SJSA1 (cell line): ENCODE data around the gene HIVEP3. TPM values are rescaled to one million over a fixed set of nuclear protein-coding genes. Genes with fewer than 3 reads are reported as not detected.

Source experiments
- DNase-seq, 2 experiments: peaks; one replicate each; pipeline ENCODE4 v3.0.0-alpha.2; 2015 to 2020; ENCODE audit warnings: low spot score in 2 of 2, low read depth in 1 of 2
- H3K27ac ChIP-seq: fragments of 250-450 bp; sonication (Bioruptor Pico); 2 replicates; pipeline ENCODE4 v1.5.1; 2020; ENCODE audit warnings: mild to moderate bottlenecking, moderate library complexity
- H3K27me3 ChIP-seq: fragments of 250-450 bp; sonication (Bioruptor Pico); replicated peaks from 2 replicates; pipeline ENCODE4 v1.5.1; 2020; ENCODE audit warnings: mild to moderate bottlenecking, moderate library complexity
- H3K36me3 ChIP-seq: fragments of 250-450 bp; sonication (Bioruptor Pico); 2 replicates; pipeline ENCODE4 v1.5.1; 2020; ENCODE audit warnings: mild to moderate bottlenecking
- H3K4me1 ChIP-seq: fragments of 250-450 bp; sonication (Bioruptor Pico); replicated peaks from 2 replicates; pipeline ENCODE4 v1.6.1; 2021; ENCODE audit warnings: mild to moderate bottlenecking
- H3K4me3 ChIP-seq: fragments of 250-450 bp; sonication (Bioruptor Pico); 2 replicates; pipeline ENCODE4 v1.5.1; 2020; ENCODE audit warnings: mild to moderate bottlenecking
- H3K9me3 ChIP-seq: fragments of 250-450 bp; sonication (Bioruptor Pico); replicated peaks from 2 replicates; pipeline ENCODE4 v1.5.1; 2020; ENCODE audit warnings: mild to moderate bottlenecking
- total RNA-seq: library from RNA; depleted of rRNA; stranded (reverse); fragments of >200 nt; shearing (Covaris generic); gene quantifications from 2 replicates; pipeline ENCODE4 v1.2.3, GENCODE V29; 2014

HIVEP3 gene
- total RNA-seq, 1 experiment from 2014 or later, result 2.2 TPM

DNA sequence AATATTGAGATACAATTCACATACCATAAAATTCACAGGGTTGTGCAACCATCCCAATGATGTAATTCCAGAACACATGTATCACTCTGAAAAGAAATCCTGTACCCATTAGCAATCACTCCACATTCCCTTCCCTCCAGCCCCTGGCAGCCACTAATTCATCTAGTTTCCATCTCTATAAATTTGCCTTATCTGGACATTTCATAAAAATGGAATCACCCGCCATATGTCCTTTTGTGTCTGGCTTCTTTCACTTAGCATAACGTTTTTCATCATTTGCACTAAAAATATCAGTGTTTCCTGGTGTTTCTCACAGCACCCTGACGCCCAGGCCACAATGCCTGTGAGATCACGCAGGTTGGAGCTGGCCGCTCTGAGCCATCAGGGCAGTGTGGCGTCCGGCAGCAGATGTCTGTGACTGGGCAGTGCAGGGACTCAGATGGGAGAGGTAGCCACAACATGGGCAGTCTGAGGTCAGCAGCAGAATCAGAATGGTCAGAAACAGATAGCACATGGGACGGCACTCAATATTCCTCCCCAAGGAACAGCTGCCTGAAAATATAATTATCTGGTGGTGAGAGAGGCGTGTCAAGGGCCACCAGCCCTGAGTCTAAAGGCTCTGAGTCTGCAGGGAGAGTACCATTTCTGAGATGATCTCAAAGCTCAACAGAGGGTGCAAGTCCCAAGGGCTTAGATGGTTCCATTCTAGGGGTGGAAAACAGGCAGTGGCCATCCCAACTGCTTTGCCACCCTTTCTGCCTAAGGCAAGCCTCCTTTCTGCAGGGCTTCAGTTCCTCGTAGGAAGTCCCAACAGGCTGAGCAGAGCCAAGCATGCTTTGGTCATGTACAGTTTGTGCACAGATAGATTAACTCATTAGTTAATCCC lies 304.8 kb downstream of the HIVEP3 start:
- no peak for DNase-seq
- H3K9me3 ChIP-seq, result no peaks in the 10 kb centered on the region
- no peaks in the 10 kb centered on the region for H3K4me1 ChIP-seq
- H3K36me3 ChIP-seq, result no peaks in the 10 kb centered on the region; the same call in 1 of the 2 replicates
- no peak overlapping the region for H3K4me3 ChIP-seq
- H3K27me3 ChIP-seq, result no peaks in the 10 kb centered on the region
- no peak overlapping the region for H3K27ac ChIP-seq

DNA sequence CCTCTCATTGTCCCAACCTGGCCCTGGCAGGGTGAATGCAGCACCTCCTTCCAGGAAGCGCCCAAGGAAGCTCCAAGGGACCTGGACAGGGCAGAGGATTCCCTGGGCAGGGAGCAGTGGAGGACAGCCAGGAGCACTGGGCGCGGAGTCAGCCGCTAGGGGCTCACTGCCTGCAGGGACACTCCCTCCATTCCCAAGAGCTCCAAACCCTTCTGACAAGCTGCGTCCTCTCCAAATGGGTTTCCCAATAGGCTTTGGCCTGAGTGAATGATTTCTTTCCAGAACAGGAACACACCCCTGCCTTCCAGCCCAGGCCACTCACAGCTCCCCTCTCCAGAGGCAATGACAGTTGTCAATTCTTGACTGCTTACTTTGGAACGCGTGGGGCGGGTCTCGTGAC lies 305.8 kb downstream of the HIVEP3 start:
- H3K27ac ChIP-seq, result no peak overlapping the region
- no peaks in the 10 kb centered on the region for H3K27me3 ChIP-seq
- no peak for DNase-seq
- H3K4me3 ChIP-seq, result no peak overlapping the region
- no peaks in the 10 kb centered on the region; the same call in 1 of the 2 replicates for H3K4me1 ChIP-seq
- no peaks in the 10 kb centered on the region; the same call in 1 of the 2 replicates for H3K36me3 ChIP-seq
- H3K9me3 ChIP-seq, result no peaks in the 10 kb centered on the region

DNA sequence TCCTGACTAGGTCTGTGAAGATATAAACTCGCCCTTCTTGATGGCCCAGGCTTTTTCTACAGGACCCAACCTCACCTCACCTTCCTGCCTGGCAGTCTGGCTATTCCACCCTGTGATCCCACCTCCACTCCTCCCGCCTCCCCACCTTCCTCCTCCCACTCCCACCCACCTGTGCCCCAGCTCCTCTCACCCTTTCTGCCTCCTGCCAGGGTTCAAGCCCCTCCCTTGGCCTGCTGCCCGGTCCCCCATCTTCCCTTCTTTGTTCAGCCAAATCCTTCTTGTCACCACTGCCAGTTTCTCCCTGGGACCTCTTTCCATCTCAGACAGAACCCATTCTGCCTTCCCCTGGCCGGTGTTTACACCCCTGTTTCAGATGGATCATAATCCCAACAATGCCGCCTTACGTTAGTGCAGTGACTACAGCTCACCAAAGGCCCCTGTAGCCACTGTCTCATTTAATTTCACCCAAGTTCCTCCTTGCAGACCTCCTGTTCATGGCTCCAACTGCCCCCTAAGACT lies 306.7 kb downstream of the HIVEP3 start:
- H3K9me3 ChIP-seq, result no peaks in the 10 kb centered on the region
- H3K27ac ChIP-seq, result no peak overlapping the region
- DNase-seq, result no peak
- H3K4me3 ChIP-seq, result no peak overlapping the region
- no peaks in the 10 kb centered on the region; the same call in 1 of the 2 replicates for H3K36me3 ChIP-seq
- H3K4me1 ChIP-seq, result no peaks in the 10 kb centered on the region; the same call in 1 of the 2 replicates
- no peaks in the 10 kb centered on the region for H3K27me3 ChIP-seq

DNA sequence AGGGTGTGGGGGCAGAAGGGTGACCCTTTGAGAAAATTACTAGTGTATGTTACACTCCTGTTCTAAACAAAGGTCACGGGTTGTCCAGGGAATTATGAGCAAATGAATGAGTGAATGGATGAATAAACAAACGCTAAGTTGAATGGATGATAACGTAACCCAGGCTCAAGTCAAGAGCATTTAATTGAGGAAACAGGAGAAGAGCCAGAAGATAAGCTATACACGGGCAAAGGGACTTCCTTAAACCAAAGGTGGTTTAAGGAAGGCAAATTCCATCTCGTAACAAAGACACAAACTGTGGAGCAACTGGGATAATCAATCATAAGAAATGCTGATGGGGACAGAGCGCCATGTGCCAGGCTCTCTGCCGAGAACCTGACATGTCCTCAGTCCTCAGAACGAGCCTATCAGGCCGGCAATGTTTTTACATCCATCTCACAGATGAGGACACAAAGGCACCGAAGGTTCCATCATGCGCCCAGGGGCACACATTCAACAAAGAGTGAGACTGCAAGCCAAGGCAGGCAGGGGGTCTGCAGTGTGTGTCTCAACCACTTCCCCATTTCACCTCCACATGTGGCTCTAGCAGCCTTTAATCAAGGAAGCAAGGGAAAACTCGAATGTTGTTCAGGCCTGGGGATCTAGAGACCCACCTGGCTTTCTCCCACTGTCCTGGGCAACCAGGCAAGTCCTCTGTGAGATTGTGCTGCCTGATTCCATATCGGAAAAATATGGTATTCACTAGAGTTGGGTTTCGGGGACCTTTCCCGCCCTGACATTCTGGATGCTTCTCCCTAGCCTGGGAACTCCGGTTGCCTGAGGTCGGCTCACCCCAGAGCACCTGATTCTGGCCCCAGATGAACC lies 307.4 kb downstream of the HIVEP3 start:
- H3K9me3 ChIP-seq, result no peaks in the 10 kb centered on the region
- H3K27ac ChIP-seq, result no peak overlapping the region
- no peaks in the 10 kb centered on the region; the same call in 1 of the 2 replicates for H3K4me1 ChIP-seq
- no peak overlapping the region for H3K4me3 ChIP-seq
- H3K36me3 ChIP-seq, result no peaks in the 10 kb centered on the region; the same call in 1 of the 2 replicates
- H3K27me3 ChIP-seq, result no peaks in the 10 kb centered on the region
- DNase-seq, result no peak

DNA sequence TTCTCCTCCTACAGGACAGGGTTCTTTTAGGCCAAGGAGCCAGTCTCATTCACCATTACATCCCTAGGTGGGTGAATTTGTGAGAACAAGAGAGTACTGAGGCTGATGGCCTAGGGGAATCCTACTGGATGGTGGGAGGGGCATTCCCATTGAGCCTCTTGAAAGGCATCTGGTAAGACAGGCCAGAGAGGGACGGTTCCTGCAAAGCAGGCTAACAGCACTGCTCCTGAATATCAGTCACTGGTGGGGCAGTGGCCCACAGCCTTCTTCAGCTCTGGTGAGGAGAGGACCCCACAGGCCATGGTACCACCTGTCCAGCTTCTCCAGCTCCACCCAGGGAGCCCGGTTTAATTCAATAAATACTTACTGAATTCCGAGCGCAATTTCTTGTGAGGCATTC lies 308.4 kb downstream of the HIVEP3 start:
- Histone ChIP-seq H3K4me3 (no peak overlapping the region), H3K27ac (no peak overlapping the region), H3K36me3 (no peaks in the 10 kb centered on the region; the same call in 1 of the 2 replicates), H3K27me3 (no peaks in the 10 kb centered on the region), H3K9me3 (no peaks in the 10 kb centered on the region), H3K4me1 (peaks cover 6% of the 10 kb centered on the region; the same call in 1 of the 2 replicates)
- DNase-seq, result no peak

DNA sequence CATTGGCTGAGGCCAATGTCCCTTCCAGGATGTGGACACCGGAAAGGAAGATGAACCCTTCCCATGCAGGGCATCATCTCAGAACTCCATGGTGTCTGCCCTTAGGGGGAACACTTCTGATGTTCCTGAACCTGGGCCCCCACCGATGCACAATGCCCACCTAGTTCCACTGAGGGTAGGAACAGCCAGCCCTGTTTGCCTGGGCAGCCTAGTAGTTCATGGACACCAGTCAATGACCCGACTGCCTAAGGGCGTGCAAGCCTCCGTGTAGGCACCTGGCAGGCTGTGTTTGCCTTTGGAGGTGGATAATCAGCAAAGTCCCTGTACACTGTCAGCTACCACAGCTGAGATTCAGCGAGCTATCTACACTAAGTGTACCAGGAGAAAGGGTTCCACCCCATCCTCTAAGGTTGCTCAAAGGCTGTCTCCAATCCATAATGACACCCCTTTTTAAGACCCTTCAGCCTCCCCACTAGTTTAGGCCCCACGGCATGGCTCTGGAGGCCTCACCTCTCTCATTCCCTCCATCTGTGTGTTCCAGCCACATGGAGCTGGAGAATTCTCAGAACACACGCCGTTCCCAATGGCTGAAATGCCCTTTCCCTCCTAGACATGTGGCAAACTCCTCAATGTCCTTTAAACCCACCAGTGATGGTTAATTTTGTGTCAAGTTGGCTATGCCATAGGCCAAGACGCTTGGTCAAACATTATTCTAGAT lies 309.4 kb downstream of the HIVEP3 start:
- DNase-seq, result peak in 1 of 2 experiments; percentile 30
- Histone ChIP-seq H3K4me1 (peaks cover 6% of the 10 kb centered on the region; the same call in 1 of the 2 replicates), H3K4me3 (no peak overlapping the region), H3K27ac (no peak overlapping the region), H3K36me3 (no peaks in the 10 kb centered on the region; the same call in 1 of the 2 replicates), H3K9me3 (no peaks in the 10 kb centered on the region), H3K27me3 (no peaks in the 10 kb centered on the region)

DNA sequence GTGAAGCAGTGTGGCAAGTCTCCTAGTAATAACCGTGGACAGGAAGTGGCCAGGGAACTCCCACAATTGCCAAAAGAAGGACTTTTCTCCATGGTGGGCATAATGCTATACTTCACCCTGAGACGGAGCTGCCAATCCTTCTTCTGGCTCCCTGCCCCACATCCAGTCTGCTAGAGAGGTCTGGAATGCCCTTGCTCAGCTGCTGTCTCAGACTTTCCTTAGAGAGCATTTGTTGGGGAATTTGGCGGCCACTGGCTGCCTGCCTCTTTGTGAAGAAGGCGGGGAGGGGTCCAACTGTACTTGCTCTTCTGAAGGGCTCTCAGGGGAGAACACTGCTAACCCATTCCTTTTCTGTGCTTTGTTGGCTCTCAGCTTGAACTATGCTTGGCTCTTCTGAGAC lies 310.5 kb downstream of the HIVEP3 start:
- Histone ChIP-seq H3K27me3 (no peaks in the 10 kb centered on the region), H3K27ac (no peak overlapping the region), H3K4me3 (no peak overlapping the region), H3K9me3 (no peaks in the 10 kb centered on the region), H3K36me3 (no peaks in the 10 kb centered on the region), H3K4me1 (peaks cover 6% of the 10 kb centered on the region; the same call in 1 of the 2 replicates)
- DNase-seq, result no peak

DNA sequence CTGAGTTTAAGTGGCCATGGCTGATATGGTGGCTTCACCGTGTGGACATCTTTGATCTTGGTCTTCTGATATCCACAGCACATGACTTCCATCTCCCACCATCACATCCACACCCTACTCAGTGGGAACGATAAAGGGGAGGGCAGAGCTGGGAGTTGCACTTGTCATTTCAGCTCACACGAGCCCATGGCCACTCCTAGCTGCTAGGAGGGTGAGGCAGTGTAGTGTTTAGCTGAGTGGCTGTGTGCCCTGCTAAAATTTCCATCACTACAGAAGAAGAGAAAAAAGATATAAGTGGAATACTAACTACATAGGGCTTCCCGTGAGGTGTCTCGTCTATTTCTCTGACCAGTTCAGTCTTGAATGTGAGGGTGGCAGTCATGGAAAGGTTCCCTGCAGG lies 310.9 kb downstream of the HIVEP3 start:
- no peaks in the 10 kb centered on the region for H3K36me3 ChIP-seq
- H3K27ac ChIP-seq, result no peak overlapping the region
- DNase-seq, result no peak
- H3K4me1 ChIP-seq, result peaks cover 6% of the 10 kb centered on the region; the same call in 1 of the 2 replicates
- H3K9me3 ChIP-seq, result no peaks in the 10 kb centered on the region
- H3K4me3 ChIP-seq, result no peak overlapping the region
- no peaks in the 10 kb centered on the region for H3K27me3 ChIP-seq

DNA sequence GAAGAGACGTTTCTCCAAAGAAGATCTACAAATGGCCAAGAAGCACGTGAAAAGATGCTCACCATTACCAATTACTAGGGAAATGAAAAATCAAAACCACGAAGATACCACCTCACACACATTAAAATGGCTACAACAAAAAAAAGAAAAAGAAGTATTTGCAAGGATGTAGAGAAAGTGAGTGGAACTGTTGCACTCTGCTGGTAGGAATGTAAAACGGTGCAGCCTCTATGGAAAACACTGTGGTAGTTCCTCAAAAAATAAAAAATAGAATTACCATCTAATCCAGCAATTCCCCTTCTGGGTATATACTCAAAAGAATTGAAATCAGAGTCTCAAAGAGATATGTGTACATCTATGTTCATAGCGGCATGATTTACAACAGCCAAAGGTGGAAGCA lies 318.8 kb downstream of the HIVEP3 start:
- Histone ChIP-seq H3K9me3 (no peaks in the 10 kb centered on the region), H3K4me3 (no peak overlapping the region), H3K27ac (no peak overlapping the region), H3K27me3 (no peaks in the 10 kb centered on the region), H3K4me1 (0 out of 2 replicates have a peak, but pooled peaks cover 6% of the 10 kb centered on the region), H3K36me3 (no peaks in the 10 kb centered on the region)
- peak in 1 of 2 experiments; percentile 7 for DNase-seq

DNA sequence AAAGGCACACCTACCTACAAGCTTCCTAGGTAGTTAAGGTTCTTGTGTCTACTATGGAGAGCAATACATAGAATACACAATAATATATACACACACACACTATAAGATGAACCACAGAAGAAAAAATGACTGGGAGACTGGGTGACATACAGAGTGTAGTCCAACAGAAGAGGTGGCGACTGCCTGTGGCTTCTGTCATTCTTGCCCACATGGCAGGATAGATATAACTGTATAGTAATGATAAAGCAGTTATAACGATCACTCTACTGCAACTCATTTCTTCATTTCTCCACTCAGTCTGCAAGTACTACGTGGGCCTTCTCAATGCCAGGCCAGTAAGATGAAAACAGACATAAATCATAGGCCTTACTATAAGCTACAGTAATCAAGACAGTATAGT lies 320.4 kb downstream of the HIVEP3 start:
- no peaks in the 10 kb centered on the region for H3K27me3 ChIP-seq
- H3K9me3 ChIP-seq, result no peaks in the 10 kb centered on the region
- H3K27ac ChIP-seq, result no peak overlapping the region
- DNase-seq, result no peak
- 0 out of 2 replicates have a peak, but pooled peaks cover 6% of the 10 kb centered on the region for H3K4me1 ChIP-seq
- H3K4me3 ChIP-seq, result no peak overlapping the region
- H3K36me3 ChIP-seq, result no peaks in the 10 kb centered on the region

DNA sequence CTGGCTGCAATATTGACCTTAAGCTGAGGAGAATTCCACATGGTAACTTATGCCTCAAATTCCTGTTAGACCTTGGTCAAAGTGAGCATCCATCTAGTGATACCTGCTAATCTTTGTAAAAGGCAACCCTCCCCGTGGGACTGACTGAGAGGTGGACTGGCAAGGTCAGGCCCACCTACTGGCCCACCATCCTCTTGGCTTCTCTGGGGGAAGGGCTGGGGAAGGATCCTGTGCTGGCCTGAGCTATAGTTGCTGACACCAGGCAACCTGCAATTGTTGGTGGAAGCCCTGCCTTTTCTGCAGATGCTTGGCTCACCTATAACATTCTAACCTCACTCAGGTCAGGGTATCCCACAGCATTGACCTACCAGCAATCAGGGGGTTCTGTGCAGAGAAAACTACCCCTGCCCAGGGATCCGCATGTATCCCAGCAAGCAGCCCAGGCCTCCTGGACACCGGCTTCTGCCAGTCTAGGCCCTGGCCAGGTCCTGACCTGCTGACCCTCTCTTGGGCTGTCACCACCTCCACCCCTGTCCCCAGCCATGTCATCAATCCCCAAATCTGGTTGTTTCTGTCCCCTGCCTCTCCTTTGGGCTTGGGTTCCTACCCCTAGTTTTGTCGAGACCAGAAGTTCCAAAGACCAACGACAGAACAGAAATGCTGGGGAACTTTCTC lies 326.1 kb downstream of the HIVEP3 start:
- 0 out of 2 replicates have a peak, but pooled peaks cover 6% of the 10 kb centered on the region for H3K4me1 ChIP-seq
- H3K27ac ChIP-seq, result no peak overlapping the region
- H3K9me3 ChIP-seq, result no peaks in the 10 kb centered on the region
- H3K4me3 ChIP-seq, result no peak overlapping the region
- no peaks in the 10 kb centered on the region for H3K36me3 ChIP-seq
- no peaks in the 10 kb centered on the region for H3K27me3 ChIP-seq
- DNase-seq, result no peak

DNA sequence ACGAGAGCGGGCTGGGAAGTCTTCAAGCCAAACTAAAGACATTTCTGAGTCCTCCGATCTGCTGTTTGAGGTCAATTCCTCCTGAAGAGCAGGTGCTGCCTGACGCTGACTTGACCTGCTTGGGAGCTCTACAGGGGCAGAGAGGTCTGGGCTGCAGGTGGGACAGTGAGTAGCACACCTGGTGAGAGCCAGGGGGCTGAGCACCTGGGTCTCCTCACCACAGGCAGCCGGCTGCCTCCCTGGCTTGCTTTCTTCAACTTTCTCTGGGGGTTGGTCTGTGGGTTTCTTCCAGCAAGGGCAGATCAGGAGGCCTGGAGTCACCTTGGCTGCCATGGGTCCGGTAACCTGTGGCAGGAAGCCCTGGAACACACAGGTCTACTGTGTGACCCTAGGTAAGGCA lies 326.8 kb downstream of the HIVEP3 start:
- no peak for DNase-seq
- H3K4me1 ChIP-seq, result 0 out of 2 replicates have a peak, but pooled peaks cover 6% of the 10 kb centered on the region
- H3K4me3 ChIP-seq, result no peak overlapping the region
- H3K27ac ChIP-seq, result no peak overlapping the region
- H3K27me3 ChIP-seq, result no peaks in the 10 kb centered on the region
- no peaks in the 10 kb centered on the region for H3K36me3 ChIP-seq
- no peaks in the 10 kb centered on the region for H3K9me3 ChIP-seq
